ENCODE data around the gene C4BPA.
A peak's percentile ranks its signal among the peaks of the same experiment; 100 is the strongest.

The C4BPA gene

GRCh38 chr1:207077012-207077411 lies 27.0 kb upstream of the C4BPA start:
- DNase-seq (ENCODE audit: low read depth in 3 of 3, low spot score in 1 of 3): no peak

- DNase-seq (ENCODE audit: low read depth in 3 of 3, low spot score in 1 of 3): peak; percentile 16 to 38 (median 27)
Measured at GRCh38 chr1:207077470-207078377, 26.3 kb upstream of the C4BPA start.

GRCh38 chr1:207078578-207079132 lies 25.4 kb upstream of the C4BPA start:
- no peak for DNase-seq (ENCODE audit: low read depth in 3 of 3, low spot score in 1 of 3)

GRCh38 chr1:207079706-207080241 lies 24.3 kb upstream of the C4BPA start:
- DNase-seq (ENCODE audit: low read depth in 3 of 3, low spot score in 1 of 3): no peak

GRCh38 chr1:207081088-207081487 lies 22.9 kb upstream of the C4BPA start:
- no peak for DNase-seq (ENCODE audit: low read depth in 3 of 3, low spot score in 1 of 3)

GRCh38 chr1:207081806-207082205 lies 22.2 kb upstream of the C4BPA start:
- DNase-seq (ENCODE audit: low read depth in 3 of 3, low spot score in 1 of 3): no peak

- DNase-seq (ENCODE audit: low read depth in 3 of 3, low spot score in 1 of 3): no peak
Measured at GRCh38 chr1:207084232-207084631, 19.8 kb upstream of the C4BPA start.

- peak in 2 of 3 donors; percentile 12 to 22 for DNase-seq (ENCODE audit: low read depth in 3 of 3, low spot score in 1 of 3)
Measured at GRCh38 chr1:207084701-207085180, 19.3 kb upstream of the C4BPA start.

- DNase-seq (ENCODE audit: low read depth in 3 of 3, low spot score in 1 of 3): no peak
Measured at GRCh38 chr1:207085887-207086286, 18.1 kb upstream of the C4BPA start.

GRCh38 chr1:207088161-207088560 lies 15.9 kb upstream of the C4BPA start:
- no peak for DNase-seq (ENCODE audit: low read depth in 3 of 3, low spot score in 1 of 3)

GRCh38 chr1:207088701-207089626 lies 15.1 kb upstream of the C4BPA start, which contains the start of gene C4BPB:
C4BPB (plus strand) TSS chr1:207088860; CDS start chr1:207089532, 672 bp downstream.
- DNase-seq (ENCODE audit: low read depth in 3 of 3, low spot score in 1 of 3): no peak

- DNase-seq (ENCODE audit: low read depth in 3 of 3, low spot score in 1 of 3): no peak
Measured at GRCh38 chr1:207089627-207090355, 14.2 kb upstream of the C4BPA start.

- no peak for DNase-seq (ENCODE audit: low read depth in 3 of 3, low spot score in 1 of 3)
Measured at GRCh38 chr1:207091200-207091908, 12.7 kb upstream of the C4BPA start.

- DNase-seq (ENCODE audit: low read depth in 3 of 3, low spot score in 1 of 3): no peak
Measured at GRCh38 chr1:207093944-207094343, 10.1 kb upstream of the C4BPA start.

GRCh38 chr1:207097871-207098324 lies 6.1 kb upstream of the C4BPA start:
- DNase-seq (ENCODE audit: low read depth in 3 of 3, low spot score in 1 of 3): no peak

GRCh38 chr1:207101720-207102119 lies 2.3 kb upstream of the C4BPA start:
- no peak for DNase-seq (ENCODE audit: low read depth in 3 of 3, low spot score in 1 of 3)

- no peak for DNase-seq (ENCODE audit: low read depth in 3 of 3, low spot score in 1 of 3)
Measured at GRCh38 chr1:207102146-207102545, 1.9 kb upstream of the C4BPA start.

GRCh38 chr1:207102659-207103058 lies 1.4 kb upstream of the C4BPA start:
- no peak for DNase-seq (ENCODE audit: low read depth in 3 of 3, low spot score in 1 of 3)

GRCh38 chr1:207109004-207109403 lies 5.0 kb downstream of the C4BPA start:
- DNase-seq (ENCODE audit: low read depth in 3 of 3, low spot score in 1 of 3): no peak
